GM21737 (cell line): ENCODE measurements around the gene TMSB10.
A peak's percentile ranks its signal among the peaks of the same experiment; 100 is the strongest.
"Not testable (repeated sequence)": the region's sequence is repeated elsewhere in the genome, so short reads cannot be mapped to it uniquely, and the experiment has no call there.

Source experiments
- ATAC-seq: cut with Tn5 transposase; IDR thresholded peaks from one replicate; pipeline ENCODE4 v1.9.1; 2021; ENCODE audit warnings: mild to moderate bottlenecking, moderate library complexity; ENCODE audit not compliant: unreplicated experiment

TMSB10 gene

GRCh38 chr2:84925724-84926376 is 20.4 kb downstream of the TMSB10 start:
- ATAC-seq: peak; percentile 71

GRCh38 chr2:84927275-84927627 is 21.8 kb downstream of the TMSB10 start:
- no peak for ATAC-seq

GRCh38 chr2:84931384-84931821 is 25.9 kb downstream of the TMSB10 start:
- peak; percentile 48 for ATAC-seq

- ATAC-seq: peak; percentile 31
Measured at GRCh38 chr2:84938194-84938879, 32.9 kb downstream of the TMSB10 start.

- ATAC-seq: peak; percentile 83
Measured at GRCh38 chr2:84939426-84940087, 34.1 kb downstream of the TMSB10 start.

- peak; percentile 1 for ATAC-seq
Measured at GRCh38 chr2:84940088-84940470, 34.6 kb downstream of the TMSB10 start.

- ATAC-seq: no peak
Measured at GRCh38 chr2:84940831-84941412, 35.5 kb downstream of the TMSB10 start.

- no peak for ATAC-seq
Measured at GRCh38 chr2:84942166-84942565, 36.7 kb downstream of the TMSB10 start.

GRCh38 chr2:84942964-84943421 is 37.5 kb downstream of the TMSB10 start:
- peak; percentile 28 for ATAC-seq

- ATAC-seq: no peak
Measured at GRCh38 chr2:84944295-84944909, 38.9 kb downstream of the TMSB10 start.

- ATAC-seq: not testable (repeated sequence)
Measured at GRCh38 chr2:84945838-84946203, 40.4 kb downstream of the TMSB10 start.

GRCh38 chr2:84946204-84947009 is 41.0 kb downstream of the TMSB10 start:
- peak; percentile 70 for ATAC-seq

GRCh38 chr2:84947010-84947593 is 41.6 kb downstream of the TMSB10 start:
- no peak for ATAC-seq

- ATAC-seq: no peak
Measured at GRCh38 chr2:84953535-84953934, 48.1 kb downstream of the TMSB10 start.

- no peak for ATAC-seq
Measured at GRCh38 chr2:84954329-84954728, 48.9 kb downstream of the TMSB10 start.
